NCI-H146 (cell line): ENCODE results near the gene DOC2B.
"Not testable (repeated sequence)": the region's sequence is repeated elsewhere in the genome, so short reads cannot be mapped to it uniquely, and the experiment has no call there.

Source experiments
- DNase-seq: peaks from one replicate; lab custom pipeline; 2025; lab: John Stamatoyannopoulos, UW

Gene DOC2B

DNA sequence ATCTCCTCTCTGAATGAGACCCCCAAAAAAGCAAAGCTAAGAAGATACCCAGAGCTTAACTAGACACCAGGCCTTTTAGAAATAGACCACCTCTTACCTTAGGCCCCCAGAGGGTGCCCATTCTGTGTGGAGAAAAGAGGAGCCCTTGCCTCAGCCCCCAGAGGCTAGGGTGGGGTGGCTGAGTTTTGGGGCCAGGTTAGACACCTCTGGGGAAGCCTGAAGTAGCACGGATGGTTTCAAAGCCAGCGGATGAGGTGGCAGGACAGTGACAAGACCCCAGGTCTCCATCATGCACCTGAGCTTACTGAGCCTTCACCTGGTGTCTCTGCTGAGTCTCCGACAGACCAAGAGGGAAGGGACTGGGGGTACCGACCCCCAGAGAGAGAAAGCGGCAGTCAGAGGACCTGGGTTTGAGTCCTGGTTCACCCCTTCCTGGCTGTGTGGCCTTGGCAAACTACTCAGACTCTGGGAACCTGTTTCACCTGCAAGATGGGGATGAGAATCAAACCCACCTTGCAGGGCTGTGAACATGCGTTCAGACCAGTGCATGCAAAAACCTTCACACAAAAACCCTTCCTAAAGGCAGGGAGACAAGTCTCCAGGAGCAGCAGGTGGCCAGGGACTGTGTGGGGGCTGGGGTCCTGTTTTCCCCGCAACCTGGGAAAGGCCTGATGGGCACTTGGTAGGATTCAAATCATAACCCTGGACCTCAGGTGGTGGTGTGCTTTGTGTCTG is 36.3 kb downstream of the DOC2B start:
- no peak for DNase-seq

- DNase-seq: peak; percentile 64
Observed at GRCh38 chr17:143785-144281, 37.6 kb downstream of the DOC2B start.

GRCh38 chr17:142876-143784 is 38.3 kb downstream of the DOC2B start:
- DNase-seq: no peak

GRCh38 chr17:142102-142661 is 39.3 kb downstream of the DOC2B start:
- peak; percentile 32 for DNase-seq

- DNase-seq: not testable (repeated sequence)
Observed at GRCh38 chr17:139401-140205, 41.8 kb downstream of the DOC2B start.

DNA sequence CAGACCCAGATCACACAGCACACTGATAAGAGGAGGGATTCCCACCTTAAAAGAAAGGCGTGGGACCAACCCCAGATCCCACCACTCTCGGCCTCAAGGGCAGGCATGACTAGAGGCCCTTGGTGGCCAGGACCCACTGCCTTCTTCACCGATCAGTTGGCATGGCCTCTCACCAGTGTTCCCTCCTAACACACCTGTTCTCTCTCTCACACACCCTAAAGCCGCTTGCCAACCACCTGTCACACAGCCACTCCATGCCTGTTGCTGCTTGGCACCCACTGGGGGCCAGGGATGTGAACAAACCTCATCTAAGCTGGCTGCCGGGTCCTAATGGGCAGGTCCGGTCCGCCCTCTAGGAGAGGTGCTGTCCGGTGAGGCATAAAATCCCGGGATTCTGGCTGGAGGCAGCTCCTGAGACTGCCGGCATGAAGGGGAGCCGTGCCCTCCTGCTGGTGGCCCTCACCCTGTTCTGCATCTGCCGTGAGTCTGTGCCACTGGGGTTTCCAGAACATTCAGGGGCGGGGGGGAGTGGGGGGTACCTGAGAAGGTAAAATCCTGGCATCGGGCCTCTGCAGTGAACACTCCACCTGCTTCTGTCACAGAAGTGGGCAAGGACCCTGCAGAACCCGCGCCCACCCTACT is 44.2 kb downstream of the DOC2B start, which contains the start of gene SCGB1C2:
Gene SCGB1C2, plus strand, starts transcription at position 404 of the 642 bp plus-strand sequence. Its CDS starts 22 bp downstream, at position 426.
- DNase-seq: not testable (repeated sequence)

GRCh38 chr17:136531-136930 is 44.9 kb downstream of the DOC2B start:
- not testable (repeated sequence) for DNase-seq

- not testable (repeated sequence) for DNase-seq
Observed at GRCh38 chr17:135895-136294, 45.6 kb downstream of the DOC2B start.

DNA sequence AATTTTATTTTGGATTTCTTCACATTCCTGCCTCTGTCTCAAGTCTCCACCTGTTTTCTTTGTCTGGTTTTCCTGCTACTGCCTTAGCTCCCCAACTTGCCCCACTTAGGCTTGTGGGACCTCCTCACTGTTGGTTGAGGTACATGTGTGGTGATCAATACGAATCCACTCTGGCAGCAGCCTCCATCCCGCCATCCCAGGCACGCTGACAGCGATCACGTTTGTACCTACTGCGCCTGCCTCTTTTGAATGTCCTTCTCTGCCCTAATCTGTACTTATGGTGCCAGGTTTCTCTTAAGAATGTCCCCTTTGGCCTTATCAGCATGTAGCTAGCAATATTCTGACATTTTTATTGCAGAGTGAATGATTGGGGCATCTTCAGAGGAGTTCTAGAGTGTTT is 46.4 kb downstream of the DOC2B start:
- DNase-seq: not testable (repeated sequence)

DNA sequence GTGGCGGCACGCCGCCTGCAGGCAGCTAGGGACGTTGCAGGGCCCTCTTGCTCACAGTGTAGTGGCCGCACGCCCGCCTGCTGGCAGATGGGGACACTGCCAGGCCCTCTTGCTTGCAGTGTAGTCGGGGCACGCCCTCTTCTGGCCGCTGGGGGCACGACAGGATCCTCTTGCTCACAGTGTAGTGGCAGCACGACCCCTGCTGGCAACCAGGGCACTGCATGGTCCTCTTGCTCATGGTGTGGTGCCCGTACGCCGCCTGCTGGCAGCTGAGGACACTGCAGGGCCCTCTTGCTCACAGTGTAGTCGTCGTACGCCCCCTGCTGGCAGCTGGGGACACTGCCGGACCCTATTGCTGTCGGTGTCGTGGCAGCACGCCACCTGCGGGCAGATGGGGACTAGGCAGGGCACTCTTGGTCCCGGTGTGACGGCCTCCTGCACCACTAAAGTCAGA is 47.1 kb downstream of the DOC2B start:
- DNase-seq: not testable (repeated sequence)

DNA sequence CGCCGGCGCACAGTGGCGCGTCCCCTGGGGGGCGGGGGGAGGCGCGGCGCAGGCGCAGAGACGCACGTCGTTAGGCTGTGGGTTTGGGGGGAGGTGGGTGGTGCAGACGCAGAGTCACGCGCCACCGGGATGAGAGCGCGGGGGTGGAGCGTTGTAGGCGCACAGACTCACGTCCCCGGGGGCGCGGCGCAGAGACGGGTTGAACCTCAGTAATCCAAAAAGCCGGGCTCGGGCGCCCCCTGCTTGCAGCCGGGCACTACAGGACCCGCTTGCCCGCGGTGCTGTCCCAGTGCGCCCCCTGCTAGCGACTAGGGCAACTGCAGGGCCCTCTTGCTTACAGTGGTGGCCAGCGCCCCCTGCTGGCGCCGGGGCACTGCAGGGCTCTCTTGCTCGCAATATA is 47.5 kb downstream of the DOC2B start:
- DNase-seq: not testable (repeated sequence)

GRCh38 chr17:118339-118917 is 63.0 kb downstream of the DOC2B start:
- not testable (repeated sequence) for DNase-seq

- not testable (repeated sequence) for DNase-seq
Observed at GRCh38 chr17:113111-113510, 68.3 kb downstream of the DOC2B start.
